ENCODE data around the gene RRP7A.

Gene RRP7A

GRCh38 chr22:42470366-42471082 is 49.1 kb downstream of the RRP7A start:
- Histone ChIP-seq H3K27me3 (ENCODE audit: insufficient read depth, low read length) (peaks cover 3% of the 10 kb centered on the region; the same call in 1 of the 2 replicates), H3K79me2 (ENCODE audit: control insufficient read depth, insufficient read depth, low read length, unreplicated experiment) (no peaks in the 10 kb centered on the region), H3K27ac (ENCODE audit: low read depth, low read length) (no peak overlapping the region), H3K4me1 (ENCODE audit: control insufficient read depth, insufficient read depth, low read length, unreplicated experiment) (no peaks in the 10 kb centered on the region), H3K36me3 (ENCODE audit: insufficient read depth, low read length) (no peaks in the 10 kb centered on the region), H2AFZ (ENCODE audit: low read length, unreplicated experiment) (no peak overlapping the region), H3K4me3 (ENCODE audit: low read depth, low read length) (no peak overlapping the region)

GRCh38 chr22:42468841-42469240 is 50.8 kb downstream of the RRP7A start:
- Histone ChIP-seq H3K27me3 (ENCODE audit: insufficient read depth, low read length) (peaks cover 3% of the 10 kb centered on the region; the same call in 1 of the 2 replicates), H3K79me2 (ENCODE audit: control insufficient read depth, insufficient read depth, low read length, unreplicated experiment) (no peaks in the 10 kb centered on the region), H3K27ac (ENCODE audit: low read depth, low read length) (no peak overlapping the region), H3K4me1 (ENCODE audit: control insufficient read depth, insufficient read depth, low read length, unreplicated experiment) (no peaks in the 10 kb centered on the region), H3K36me3 (ENCODE audit: insufficient read depth, low read length) (no peaks in the 10 kb centered on the region), H2AFZ (ENCODE audit: low read length, unreplicated experiment) (no peak overlapping the region), H3K4me3 (ENCODE audit: low read depth, low read length) (no peak overlapping the region)

GRCh38 chr22:42462016-42462415 is 57.6 kb downstream of the RRP7A start:
- Histone ChIP-seq H3K79me2 (ENCODE audit: control insufficient read depth, insufficient read depth, low read length, unreplicated experiment) (no peaks in the 10 kb centered on the region), H2AFZ (ENCODE audit: low read length, unreplicated experiment) (no peak overlapping the region), H3K4me3 (ENCODE audit: low read depth, low read length) (no peak overlapping the region), H3K36me3 (ENCODE audit: insufficient read depth, low read length) (no peaks in the 10 kb centered on the region), H3K4me1 (ENCODE audit: control insufficient read depth, insufficient read depth, low read length, unreplicated experiment) (no peaks in the 10 kb centered on the region), H3K27ac (ENCODE audit: low read depth, low read length) (no peak overlapping the region), H3K27me3 (ENCODE audit: insufficient read depth, low read length) (peaks cover 50% of the 10 kb centered on the region)

- no peaks in the 10 kb centered on the region for H3K79me2 ChIP-seq (ENCODE audit: control insufficient read depth, insufficient read depth, low read length, unreplicated experiment)
- peaks cover 52% of the 10 kb centered on the region for H3K27me3 ChIP-seq (ENCODE audit: insufficient read depth, low read length)
- no peak overlapping the region for H2AFZ ChIP-seq (ENCODE audit: low read length, unreplicated experiment)
- H3K4me3 ChIP-seq (ENCODE audit: low read depth, low read length), result no peak overlapping the region
- no peaks in the 10 kb centered on the region for H3K36me3 ChIP-seq (ENCODE audit: insufficient read depth, low read length)
- H3K4me1 ChIP-seq (ENCODE audit: control insufficient read depth, insufficient read depth, low read length, unreplicated experiment), result no peaks in the 10 kb centered on the region
- no peak overlapping the region for H3K27ac ChIP-seq (ENCODE audit: low read depth, low read length)
Measured at GRCh38 chr22:42461511-42461910, 58.1 kb downstream of the RRP7A start.
